ENCODE results near the gene PACSIN3.

- TF ChIP-seq CTCF (IDR thresholded peaks at IDR 0.05; ENCODE audit: low read depth, low read length) (no peak), EZH2phosphoT487 (IDR thresholded peaks at IDR 0.05; ENCODE audit: low read depth) (no peak)
Observed at GRCh38 chr11:47185305-47186075, 744 bp downstream of the PACSIN3 start.

All from OCI-LY3 (cell line).